Coronary artery (tissue), 2 donors: Measurements from ENCODE around the gene TPD52L1.

Source experiments
- DNase-seq: peaks from one replicate; pipeline ENCODE4 v3.0.0-alpha.2; 2017; ENCODE audit warnings: low spot score
- H3K27ac ChIP-seq, 2 donors: fragments of 200-600 bp; sonication (generic); one replicate each; pipeline ENCODE4 v1.5.1; 2016 to 2019
- H3K4me3 ChIP-seq: fragments of 200-600 bp; sonication (generic); 2 replicates; pipeline ENCODE4 v1.5.1; 2016; ENCODE audit warnings: mild to moderate bottlenecking, moderate library complexity
- CTCF ChIP-seq: fragments of 200-600 bp; sonication (generic); IDR thresholded peaks from one replicate; pipeline ENCODE4 v1.5.1; 2019; ENCODE audit warnings: antibody characterized with exemption

Gene TPD52L1

GRCh38 chr6:125285353-125285752 lies 131.8 kb downstream of the TPD52L1 start:
- H3K4me3 ChIP-seq = no peak overlapping the region
- no peak overlapping the region for H3K27ac ChIP-seq
- no peak for DNase-seq
- no peak for TF ChIP-seq CTCF

GRCh38 chr6:125285936-125286335 lies 132.4 kb downstream of the TPD52L1 start:
- DNase-seq = no peak
- no peak overlapping the region for H3K4me3 ChIP-seq
- H3K27ac ChIP-seq = no peak overlapping the region
- no peak for TF ChIP-seq CTCF

- no peak overlapping the region for H3K27ac ChIP-seq
- no peak for TF ChIP-seq CTCF
- no peak for DNase-seq
- no peak overlapping the region for H3K4me3 ChIP-seq
Measured at GRCh38 chr6:125287718-125288117, 134.1 kb downstream of the TPD52L1 start.

- no peak for DNase-seq
- no peak for TF ChIP-seq CTCF
- no peak overlapping the region for H3K27ac ChIP-seq
- no peak overlapping the region for H3K4me3 ChIP-seq
Measured at GRCh38 chr6:125293587-125293986, 140.0 kb downstream of the TPD52L1 start.

GRCh38 chr6:125294036-125294435 lies 140.5 kb downstream of the TPD52L1 start:
- H3K27ac ChIP-seq = no peak overlapping the region
- no peak for DNase-seq
- no peak overlapping the region for H3K4me3 ChIP-seq
- TF ChIP-seq CTCF = no peak

- DNase-seq = no peak
- Histone ChIP-seq H3K27ac (no peak overlapping the region), H3K4me3 (no peak overlapping the region)
- no peak for TF ChIP-seq CTCF
Measured at GRCh38 chr6:125294925-125295324, 141.4 kb downstream of the TPD52L1 start.

- H3K27ac ChIP-seq = no peak overlapping the region
- TF ChIP-seq CTCF = no peak
- no peak for DNase-seq
- no peak overlapping the region for H3K4me3 ChIP-seq
Measured at GRCh38 chr6:125296471-125296870, 142.9 kb downstream of the TPD52L1 start.
